SK-N-SH (cell line): ENCODE measurements around the gene BNC2. TPM values are rescaled to one million over a fixed set of nuclear protein-coding genes. Genes with fewer than 3 reads are reported as not detected.

Experiments
- CTCF ChIA-PET: fragments of 300-600, 350-600 bp; formaldehyde crosslinking; extraction: SDS; loops from one replicate; lab custom pipeline; 2021; lab: Yijun Ruan, JAX
- POLR2A ChIA-PET: fragments of 350-600 bp; sonication (Branson Sonifier 250); formaldehyde crosslinking; extraction: SDS; loops from one replicate; lab custom pipeline; 2020; ENCODE audit warnings: antibody characterized with exemption, inconsistent platforms; lab: Yijun Ruan, JAX
- DNase-seq: peaks from one replicate; pipeline ENCODE4 v3.0.0; 2012
- H2AFZ ChIP-seq: fragments of 200-600 bp; sonication (generic); 2 replicates; pipeline ENCODE4 v1.8.1; 2016; ENCODE audit warnings: antibody characterized with exemption, mild to moderate bottlenecking, low read depth
- H3F3A ChIP-seq: fragments of 200-600 bp; sonication (generic); replicated peaks from 2 replicates; pipeline ENCODE3; 2016; ENCODE audit warnings: antibody characterized with exemption, mild to moderate bottlenecking; ENCODE audit not compliant: insufficient read depth
- H3K27ac ChIP-seq, 2 experiments: fragments of 200-500 bp in 1 of 2; fragments of 200-600 bp in 1 of 2; sonication (Bioruptor generic) in 1 of 2; sonication (generic), shearing (Covaris generic) in 1 of 2; 2 replicates each; pipeline versions ENCODE4 v1.5.1 to v1.6.1; 2014 to 2016; ENCODE audit warnings: low read depth in 2 of 2, inconsistent platforms in 1 of 2, low read length in 1 of 2, mild to moderate bottlenecking in 1 of 2, mixed read lengths in 1 of 2
- H3K27me3 ChIP-seq: fragments of 200-600 bp; sonication (generic), shearing (Covaris generic); 2 replicates; pipeline ENCODE4 v1.6.1; 2016; ENCODE audit warnings: mixed run types; ENCODE audit not compliant: insufficient read depth
- H3K36me3 ChIP-seq, 2 experiments: fragments of 200-500 bp in 1 of 2; fragments of 200-600 bp in 1 of 2; sonication (Bioruptor generic) in 1 of 2; sonication (generic) in 1 of 2; replicated peaks in 1 of 2; 2 replicates each; pipeline versions ENCODE3 to v1.5.1; 2014 to 2016; ENCODE audit warnings: low read length in 1 of 2, mild to moderate bottlenecking in 1 of 2; ENCODE audit not compliant: insufficient read depth in 2 of 2, control insufficient read depth in 1 of 2
- H3K4me1 ChIP-seq, 2 experiments: fragments of 200-500 bp in 1 of 2; fragments of 200-600 bp in 1 of 2; sonication (Bioruptor generic) in 1 of 2; sonication (generic), shearing (Covaris generic) in 1 of 2; 2 replicates each; pipeline versions ENCODE4 v1.5.1 to v1.6.1; 2014 to 2016; ENCODE audit warnings: low read depth in 1 of 2, low read length in 1 of 2, mixed run types in 1 of 2; ENCODE audit not compliant: insufficient read depth in 2 of 2, control insufficient read depth in 1 of 2
- H3K4me2 ChIP-seq: fragments of 200-600 bp; sonication (generic), shearing (Covaris generic); 2 replicates; pipeline ENCODE4 v1.6.1; 2017; ENCODE audit warnings: mixed run types
- H3K4me3 ChIP-seq, 2 experiments: fragments of 200-500 bp in 1 of 2; fragments of 200-600 bp in 1 of 2; sonication (Bioruptor generic) in 1 of 2; sonication (generic), shearing (Covaris generic) in 1 of 2; 2 replicates each; pipeline versions ENCODE4 v1.5.1 to v1.8.1; 2014 to 2016; ENCODE audit warnings: low read depth in 2 of 2, inconsistent platforms in 1 of 2, low read length in 1 of 2, mild to moderate bottlenecking in 1 of 2, mixed read lengths in 1 of 2, moderate library complexity in 1 of 2
- H3K79me2 ChIP-seq: fragments of 200-600 bp; sonication (generic); 2 replicates; pipeline ENCODE4 v1.8.1; 2017; ENCODE audit warnings: mild to moderate bottlenecking; ENCODE audit not compliant: insufficient read depth
- H3K9ac ChIP-seq: fragments of 200-600 bp; sonication (generic); 2 replicates; pipeline ENCODE4 v1.6.1; 2017; ENCODE audit warnings: mixed run types
- H3K9me2 ChIP-seq: fragments of 200-600 bp; sonication (generic); 2 replicates; pipeline ENCODE4 v1.6.1; 2017; ENCODE audit warnings: mixed run types
- H3K9me3 ChIP-seq: fragments of 200-600 bp; sonication (generic); 2 replicates; pipeline ENCODE4 v1.6.1; 2017; ENCODE audit warnings: mixed run types, mild to moderate bottlenecking, moderate library complexity
- H4K20me1 ChIP-seq: fragments of 200-600 bp; sonication (generic); 2 replicates; pipeline ENCODE4 v1.6.1; 2017; ENCODE audit warnings: mild to moderate bottlenecking, mixed run types; ENCODE audit not compliant: insufficient read depth
- EP300 ChIP-seq, 2 experiments: IDR thresholded peaks; 2 replicates each; pipeline versions ENCODE4 v1.4.0 to v1.6.1; 2012; ENCODE audit warnings: borderline replicate concordance in 1 of 2, low read depth in 1 of 2, low read length in 1 of 2
- EZH2phosphoT487 ChIP-seq: fragments of 200-600 bp; sonication (generic); IDR thresholded peaks from 2 replicates; pipeline ENCODE4 v1.6.1; 2017; ENCODE audit warnings: low read depth, mixed run types, mild to moderate bottlenecking, antibody characterized with exemption, moderate library complexity, borderline replicate concordance
- FOSL2 ChIP-seq: IDR thresholded peaks from 2 replicates; pipeline ENCODE4 v1.4.0; 2012; ENCODE audit warnings: low read depth, mild to moderate bottlenecking, moderate library complexity, borderline replicate concordance
- FOXJ3 ChIP-seq: sonication (generic); formaldehyde crosslinking; IDR thresholded peaks from 2 replicates; pipeline ENCODE4 v1.5.1; 2020; ENCODE audit warnings: mild to moderate bottlenecking, missing genetic modification reagents
- FOXM1 ChIP-seq: IDR thresholded peaks from 2 replicates; pipeline ENCODE4 v1.4.0; 2012; ENCODE audit warnings: low read depth, mild to moderate bottlenecking
- GABPA ChIP-seq: IDR thresholded peaks from 2 replicates; pipeline ENCODE4 v1.4.0; 2012; ENCODE audit warnings: low read depth, mild to moderate bottlenecking
- JUND ChIP-seq: IDR thresholded peaks from 2 replicates; pipeline ENCODE4 v1.4.0; 2012
- MEF2A ChIP-seq: IDR thresholded peaks from 2 replicates; pipeline ENCODE4 v1.4.0; 2012; ENCODE audit warnings: low read depth, borderline replicate concordance
- NRF1 ChIP-seq: IDR thresholded peaks from 2 replicates; pipeline ENCODE4 v1.6.1; 2012; ENCODE audit warnings: low read depth, mild to moderate bottlenecking, low read length
- POLR2AphosphoS5 ChIP-seq: IDR thresholded peaks from 2 replicates; pipeline ENCODE4 v1.6.1; 2012; ENCODE audit warnings: low read depth, low read length
- RAD21 ChIP-seq: IDR thresholded peaks from 2 replicates; pipeline ENCODE4 v1.6.1; 2012; ENCODE audit warnings: mild to moderate bottlenecking, low read length
- RCOR1 ChIP-seq: fragments of 150-350 bp; IDR thresholded peaks from 2 replicates; pipeline ENCODE4 v1.6.1; 2017; ENCODE audit warnings: antibody characterized with exemption, low read length
- RFX5 ChIP-seq: IDR thresholded peaks from 2 replicates; pipeline ENCODE4 v1.6.1; 2012; ENCODE audit warnings: mild to moderate bottlenecking, improper control_type of control experiment, low read length
- RXRA ChIP-seq: IDR thresholded peaks from 2 replicates; pipeline ENCODE4 v1.4.0; 2012; ENCODE audit warnings: low read depth, mild to moderate bottlenecking, borderline replicate concordance
- TEAD4 ChIP-seq: IDR thresholded peaks from 2 replicates; pipeline ENCODE4 v1.4.0; 2012; ENCODE audit warnings: mild to moderate bottlenecking, borderline replicate concordance; ENCODE audit not compliant: insufficient read depth
- YY1 ChIP-seq: IDR thresholded peaks from 2 replicates; pipeline ENCODE4 v1.4.0; 2012; ENCODE audit warnings: low read depth, mild to moderate bottlenecking
- WGBS: methylation state at CpG from one replicate; pipeline ENCODE4 v1.1.6; 2017; ENCODE audit warnings: low lambda C conversion rate; 5-methylcytosine and 5-hydroxymethylcytosine counted together
- polyA plus RNA-seq, 3 experiments: library from polyadenylated mRNA; depleted of rRNA; stranded (reverse); fragments of >200 nt; gene quantifications; 2 replicates each; pipeline ENCODE4 v1.2.3, GENCODE V29; 2012
- TF ChIP-seq, protein P1 (sequence below): fragments of 200-600 bp; sonication (generic); IDR thresholded peaks from 2 replicates; pipeline ENCODE4 v1.6.1; 2017; ENCODE audit warnings: antibody characterized with exemption, mild to moderate bottlenecking, moderate library complexity
- TF ChIP-seq, protein P2 (sequence below): IDR thresholded peaks from 2 replicates; pipeline ENCODE4 v1.4.0; 2012; ENCODE audit warnings: low read depth, borderline replicate concordance
- TF ChIP-seq, protein P3 (sequence below): IDR thresholded peaks from 2 replicates; pipeline ENCODE4 v1.6.1; 2012; ENCODE audit warnings: mild to moderate bottlenecking, low read depth, low read length, moderate library complexity
- TF ChIP-seq, protein P4 (sequence below): IDR thresholded peaks from 2 replicates; pipeline ENCODE4 v1.4.0; 2012; ENCODE audit warnings: low read depth, borderline replicate concordance

BNC2 gene
- polyA plus RNA-seq, 1 of the 3 experiments (the other 2 are of a cell fraction): 8.8 TPM

DNA sequence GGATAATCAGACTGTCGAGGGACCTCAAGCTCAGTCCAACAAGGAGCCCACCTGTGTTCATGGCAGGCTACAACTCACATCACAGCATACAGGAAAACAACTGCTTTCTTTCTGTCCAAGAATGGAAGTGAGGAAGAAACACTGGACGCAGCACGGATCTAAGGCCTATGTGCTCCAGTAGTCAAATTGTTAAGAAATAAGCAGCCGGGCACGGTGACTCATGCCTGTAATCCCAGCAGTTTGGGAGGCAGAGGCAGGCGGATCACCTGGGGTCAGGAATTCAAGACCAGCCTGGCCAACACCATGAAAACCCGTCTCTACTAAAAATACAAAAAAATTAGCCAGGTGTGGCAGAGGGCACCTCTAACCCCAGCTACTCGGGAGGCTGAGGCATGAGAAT, 427.8 kb downstream of the BNC2 start:
- Histone ChIP-seq H3K9me2 (no peaks in the 10 kb centered on the region), H3K36me3 (peaks cover 0 to 9% of the 10 kb centered on the region in 2 experiments), H2AFZ (no peak overlapping the region), H3K27ac (0 out of 4 replicates have a peak overlapping the region, but pooled peaks of 1 of the 2 experiments have one; percentile 26), H3F3A (peaks cover 5% of the 10 kb centered on the region), H4K20me1 (no peaks in the 10 kb centered on the region), H3K4me2 (peak overlapping the region; percentile 33; the same call in 1 of the 2 replicates), H3K4me3 (no peak overlapping the region), H3K79me2 (no peaks in the 10 kb centered on the region), H3K27me3 (no peaks in the 10 kb centered on the region), H3K4me1 (peaks cover 0 to 6% of the 10 kb centered on the region in 2 experiments; a peak in 3 of 4 replicates), H3K9ac (no peak overlapping the region), H3K9me3 (no peaks in the 10 kb centered on the region)
- CTCF ChIA-PET: interaction anchor here (1.2 kb wide), 1 partner anchor 14 kb away, joined by 3 read pairs; no protein-coding TSS in a partner anchor
- POLR2A ChIA-PET: no interaction called here
- DNase-seq: no peak
- 40% methylated on average over 8 of the region's 8 CpGs for WGBS
- TF ChIP-seq FOSL2 (peak; percentile 60; the same call in 1 of the 2 replicates), EZH2phosphoT487 (no peak), RXRA (peak; percentile 35; the same call in 1 of the 2 replicates), JUND (peak; percentile 39)
- TF ChIP-seq, protein P1, sequence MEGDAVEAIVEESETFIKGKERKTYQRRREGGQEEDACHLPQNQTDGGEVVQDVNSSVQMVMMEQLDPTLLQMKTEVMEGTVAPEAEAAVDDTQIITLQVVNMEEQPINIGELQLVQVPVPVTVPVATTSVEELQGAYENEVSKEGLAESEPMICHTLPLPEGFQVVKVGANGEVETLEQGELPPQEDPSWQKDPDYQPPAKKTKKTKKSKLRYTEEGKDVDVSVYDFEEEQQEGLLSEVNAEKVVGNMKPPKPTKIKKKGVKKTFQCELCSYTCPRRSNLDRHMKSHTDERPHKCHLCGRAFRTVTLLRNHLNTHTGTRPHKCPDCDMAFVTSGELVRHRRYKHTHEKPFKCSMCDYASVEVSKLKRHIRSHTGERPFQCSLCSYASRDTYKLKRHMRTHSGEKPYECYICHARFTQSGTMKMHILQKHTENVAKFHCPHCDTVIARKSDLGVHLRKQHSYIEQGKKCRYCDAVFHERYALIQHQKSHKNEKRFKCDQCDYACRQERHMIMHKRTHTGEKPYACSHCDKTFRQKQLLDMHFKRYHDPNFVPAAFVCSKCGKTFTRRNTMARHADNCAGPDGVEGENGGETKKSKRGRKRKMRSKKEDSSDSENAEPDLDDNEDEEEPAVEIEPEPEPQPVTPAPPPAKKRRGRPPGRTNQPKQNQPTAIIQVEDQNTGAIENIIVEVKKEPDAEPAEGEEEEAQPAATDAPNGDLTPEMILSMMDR: no peak

DNA sequence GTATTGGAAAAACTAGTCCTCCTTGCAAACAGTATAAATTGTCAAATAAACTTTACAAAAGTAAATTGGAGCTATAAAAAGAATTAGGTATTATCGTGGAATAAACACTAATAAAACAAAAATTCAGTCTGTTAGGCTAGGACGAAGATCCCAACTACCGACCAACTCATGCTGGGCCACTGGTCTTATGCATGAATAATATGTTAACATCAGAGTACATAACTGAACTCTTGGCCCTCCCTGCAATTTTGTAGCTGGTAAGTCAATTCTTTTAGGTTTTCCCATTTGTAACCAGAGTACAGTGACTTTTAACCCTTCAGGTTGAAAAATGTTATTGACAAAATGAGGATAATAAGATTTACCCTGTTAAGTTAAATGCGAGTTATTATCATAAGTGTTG, 428.7 kb downstream of the BNC2 start:
- Histone ChIP-seq H3K9me2 (no peaks in the 10 kb centered on the region), H3K4me1 (peaks cover 0 to 6% of the 10 kb centered on the region in 2 experiments; a peak in 3 of 4 replicates), H3K79me2 (no peaks in the 10 kb centered on the region), H3K36me3 (peaks cover 0 to 10% of the 10 kb centered on the region in 2 experiments), H2AFZ (no peak overlapping the region), H4K20me1 (no peaks in the 10 kb centered on the region), H3K4me3 (no peak overlapping the region), H3K4me2 (no peak overlapping the region), H3F3A (peaks cover 5% of the 10 kb centered on the region), H3K9me3 (no peaks in the 10 kb centered on the region), H3K27ac (no peak overlapping the region), H3K9ac (no peak overlapping the region), H3K27me3 (no peaks in the 10 kb centered on the region)
- WGBS: 96% methylated on average over 4 of the region's 4 CpGs
- CTCF ChIA-PET: no interaction called here
- POLR2A ChIA-PET: no interaction called here
- DNase-seq: no peak
- no peak for TF ChIP-seq RFX5
- TF ChIP-seq EP300 (IDR thresholded peaks at IDR 0.05; ENCODE audit: borderline replicate concordance in 1 of 2, low read depth in 1 of 2, low read length in 1 of 2): no peak
- TF ChIP-seq, protein P2, sequence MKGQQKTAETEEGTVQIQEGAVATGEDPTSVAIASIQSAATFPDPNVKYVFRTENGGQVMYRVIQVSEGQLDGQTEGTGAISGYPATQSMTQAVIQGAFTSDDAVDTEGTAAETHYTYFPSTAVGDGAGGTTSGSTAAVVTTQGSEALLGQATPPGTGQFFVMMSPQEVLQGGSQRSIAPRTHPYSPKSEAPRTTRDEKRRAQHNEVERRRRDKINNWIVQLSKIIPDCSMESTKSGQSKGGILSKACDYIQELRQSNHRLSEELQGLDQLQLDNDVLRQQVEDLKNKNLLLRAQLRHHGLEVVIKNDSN: no peak
- no peak for TF ChIP-seq TEAD4
- no peak for TF ChIP-seq RAD21
- no peak for TF ChIP-seq RCOR1
- no peak for TF ChIP-seq YY1
- TF ChIP-seq FOXJ3 (CRISPR knock-in tag): no peak
- no peak for TF ChIP-seq FOXM1
- TF ChIP-seq, protein P3, sequence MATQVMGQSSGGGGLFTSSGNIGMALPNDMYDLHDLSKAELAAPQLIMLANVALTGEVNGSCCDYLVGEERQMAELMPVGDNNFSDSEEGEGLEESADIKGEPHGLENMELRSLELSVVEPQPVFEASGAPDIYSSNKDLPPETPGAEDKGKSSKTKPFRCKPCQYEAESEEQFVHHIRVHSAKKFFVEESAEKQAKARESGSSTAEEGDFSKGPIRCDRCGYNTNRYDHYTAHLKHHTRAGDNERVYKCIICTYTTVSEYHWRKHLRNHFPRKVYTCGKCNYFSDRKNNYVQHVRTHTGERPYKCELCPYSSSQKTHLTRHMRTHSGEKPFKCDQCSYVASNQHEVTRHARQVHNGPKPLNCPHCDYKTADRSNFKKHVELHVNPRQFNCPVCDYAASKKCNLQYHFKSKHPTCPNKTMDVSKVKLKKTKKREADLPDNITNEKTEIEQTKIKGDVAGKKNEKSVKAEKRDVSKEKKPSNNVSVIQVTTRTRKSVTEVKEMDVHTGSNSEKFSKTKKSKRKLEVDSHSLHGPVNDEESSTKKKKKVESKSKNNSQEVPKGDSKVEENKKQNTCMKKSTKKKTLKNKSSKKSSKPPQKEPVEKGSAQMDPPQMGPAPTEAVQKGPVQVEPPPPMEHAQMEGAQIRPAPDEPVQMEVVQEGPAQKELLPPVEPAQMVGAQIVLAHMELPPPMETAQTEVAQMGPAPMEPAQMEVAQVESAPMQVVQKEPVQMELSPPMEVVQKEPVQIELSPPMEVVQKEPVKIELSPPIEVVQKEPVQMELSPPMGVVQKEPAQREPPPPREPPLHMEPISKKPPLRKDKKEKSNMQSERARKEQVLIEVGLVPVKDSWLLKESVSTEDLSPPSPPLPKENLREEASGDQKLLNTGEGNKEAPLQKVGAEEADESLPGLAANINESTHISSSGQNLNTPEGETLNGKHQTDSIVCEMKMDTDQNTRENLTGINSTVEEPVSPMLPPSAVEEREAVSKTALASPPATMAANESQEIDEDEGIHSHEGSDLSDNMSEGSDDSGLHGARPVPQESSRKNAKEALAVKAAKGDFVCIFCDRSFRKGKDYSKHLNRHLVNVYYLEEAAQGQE: no peak
- TF ChIP-seq MEF2A: no peak
- TF ChIP-seq, protein P4, sequence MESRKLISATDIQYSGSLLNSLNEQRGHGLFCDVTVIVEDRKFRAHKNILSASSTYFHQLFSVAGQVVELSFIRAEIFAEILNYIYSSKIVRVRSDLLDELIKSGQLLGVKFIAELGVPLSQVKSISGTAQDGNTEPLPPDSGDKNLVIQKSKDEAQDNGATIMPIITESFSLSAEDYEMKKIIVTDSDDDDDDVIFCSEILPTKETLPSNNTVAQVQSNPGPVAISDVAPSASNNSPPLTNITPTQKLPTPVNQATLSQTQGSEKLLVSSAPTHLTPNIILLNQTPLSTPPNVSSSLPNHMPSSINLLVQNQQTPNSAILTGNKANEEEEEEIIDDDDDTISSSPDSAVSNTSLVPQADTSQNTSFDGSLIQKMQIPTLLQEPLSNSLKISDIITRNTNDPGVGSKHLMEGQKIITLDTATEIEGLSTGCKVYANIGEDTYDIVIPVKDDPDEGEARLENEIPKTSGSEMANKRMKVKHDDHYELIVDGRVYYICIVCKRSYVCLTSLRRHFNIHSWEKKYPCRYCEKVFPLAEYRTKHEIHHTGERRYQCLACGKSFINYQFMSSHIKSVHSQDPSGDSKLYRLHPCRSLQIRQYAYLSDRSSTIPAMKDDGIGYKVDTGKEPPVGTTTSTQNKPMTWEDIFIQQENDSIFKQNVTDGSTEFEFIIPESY: no peak
- TF ChIP-seq POLR2AphosphoS5: no peak
- no peak for TF ChIP-seq EZH2phosphoT487
- no peak for TF ChIP-seq RXRA
- no peak for TF ChIP-seq NRF1
- TF ChIP-seq GABPA: no peak
